ENCODE measurements around the gene IL10RA. TPM values are rescaled to one million over a fixed set of nuclear protein-coding genes. Genes with fewer than 3 reads are reported as not detected.

Gene IL10RA
- total and polyA plus RNA-seq, 2 experiments from 2014 or later: 0.10 TPM; not detected in 1

GRCh38 chr11:117999354-117999993, 13.3 kb downstream of the IL10RA start:
- Histone ChIP-seq H3K79me2 (replicated peaks; ENCODE audit: insufficient read depth) (no peaks in the 10 kb centered on the region), H3K9me2 (ENCODE audit: insufficient read depth) (no peaks in the 10 kb centered on the region), H3K4me2 (no peak overlapping the region), H3K36me3 (ENCODE audit: insufficient read depth) (no peaks in the 10 kb centered on the region), H3K27ac (ENCODE audit: low read depth) (no peak overlapping the region), H4K20me1 (replicated peaks; ENCODE audit: insufficient read depth) (no peaks in the 10 kb centered on the region), H3K4me3 (no peak overlapping the region), H3F3A (replicated peaks; ENCODE audit: low read depth) (no peaks in the 10 kb centered on the region), H3K27me3 (ENCODE audit: insufficient read depth) (no peaks in the 10 kb centered on the region), H2AFZ (no peak overlapping the region), H3K4me1 (ENCODE audit: insufficient read depth) (peaks cover 4% of the 10 kb centered on the region; the same call in 1 of the 2 replicates)
- Mint-ChIP-seq H3K4me3 (no peak overlapping the region), H3K36me3 (ENCODE audit: low read depth) (no peaks in the 10 kb centered on the region), H3K4me1 (peaks cover 11% of the 10 kb centered on the region), H3K9me3 (no peaks in the 10 kb centered on the region), H3K27me3 (ENCODE audit: insufficient read depth, low read depth, poor library complexity) (peaks cover 4% of the 10 kb centered on the region), H3K27ac (no peak overlapping the region)
- no peak for ATAC-seq
- DNase-seq (ENCODE audit: low spot score): no peak
- TF ChIP-seq JUNB (IDR thresholded peaks at IDR 0.05; ENCODE audit: unreplicated experiment): no peak
- no peak for TF ChIP-seq REST (IDR thresholded peaks at IDR 0.05; ENCODE audit: unreplicated experiment)
- TF ChIP-seq POLR2AphosphoS5 (IDR thresholded peaks at IDR 0.05; ENCODE audit: low read depth): no peak
- TF ChIP-seq NANOG (IDR thresholded peaks at IDR 0.05; ENCODE audit: borderline replicate concordance): no peak
- TF ChIP-seq ZNF114 (CRISPR knock-in tag; IDR thresholded peaks at IDR 0.05): no peak
- no peak for TF ChIP-seq STAT1 (IDR thresholded peaks at IDR 0.05; ENCODE audit: unreplicated experiment)
- TF ChIP-seq EZH2 (IDR thresholded peaks at IDR 0.05; ENCODE audit: low read depth, unreplicated experiment): no peak
- no peak for TF ChIP-seq ZNF462 (CRISPR knock-in tag; IDR thresholded peaks at IDR 0.05)
